ENCODE results near the gene PBLD.
"Not testable (repeated sequence)": the region's sequence is repeated elsewhere in the genome, so short reads cannot be mapped to it uniquely, and the experiment has no call there.

Gene PBLD

DNA sequence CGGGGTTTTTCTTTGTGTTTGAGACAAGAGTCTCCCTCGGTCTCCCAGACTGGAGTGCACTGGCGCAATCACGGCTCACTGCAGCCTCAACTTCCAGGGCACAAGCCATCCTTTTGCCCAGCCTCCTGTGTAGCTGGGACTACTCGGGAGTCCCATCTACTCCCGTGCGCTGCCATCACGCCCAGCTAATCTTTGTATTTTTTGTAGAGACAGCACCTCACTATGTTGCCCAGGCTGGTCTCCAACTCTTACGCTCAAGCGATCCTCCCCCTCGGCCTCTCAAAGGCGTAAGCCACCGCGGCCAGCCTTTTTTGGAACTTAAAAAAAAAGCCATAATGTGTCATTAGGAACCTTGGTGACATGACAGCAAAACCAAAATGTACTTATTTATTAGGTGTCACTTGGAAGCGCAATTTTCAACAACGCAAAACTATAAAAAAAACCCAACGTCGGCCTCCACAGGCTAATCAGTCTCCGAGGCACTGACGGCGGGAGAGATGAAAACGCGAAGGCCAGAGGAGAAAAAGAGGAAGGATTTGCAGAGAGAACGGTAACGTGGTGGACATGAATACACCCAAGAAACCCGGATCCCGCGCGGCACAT lies 1.8 kb downstream of the PBLD start:
- DNase-seq, result peak; percentile 77

DNA sequence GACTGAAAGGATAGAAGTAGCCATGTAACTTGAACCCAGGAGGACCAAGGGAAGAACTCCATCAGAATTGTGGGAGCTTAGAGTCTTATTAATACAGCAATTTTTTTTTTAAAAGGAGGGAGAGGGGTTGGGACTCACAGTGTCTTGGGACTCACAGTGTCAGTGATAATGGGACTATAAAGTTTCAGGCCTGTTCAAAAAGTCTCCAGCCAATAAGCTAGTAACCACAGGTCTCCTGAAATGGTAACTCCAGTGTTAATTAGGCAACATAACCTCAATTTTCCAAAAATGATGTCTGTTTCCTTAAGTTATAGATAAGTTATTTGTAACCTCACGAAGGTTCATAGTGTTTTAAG lies 3.2 kb downstream of the PBLD start:
- DNase-seq, result no peak

DNA sequence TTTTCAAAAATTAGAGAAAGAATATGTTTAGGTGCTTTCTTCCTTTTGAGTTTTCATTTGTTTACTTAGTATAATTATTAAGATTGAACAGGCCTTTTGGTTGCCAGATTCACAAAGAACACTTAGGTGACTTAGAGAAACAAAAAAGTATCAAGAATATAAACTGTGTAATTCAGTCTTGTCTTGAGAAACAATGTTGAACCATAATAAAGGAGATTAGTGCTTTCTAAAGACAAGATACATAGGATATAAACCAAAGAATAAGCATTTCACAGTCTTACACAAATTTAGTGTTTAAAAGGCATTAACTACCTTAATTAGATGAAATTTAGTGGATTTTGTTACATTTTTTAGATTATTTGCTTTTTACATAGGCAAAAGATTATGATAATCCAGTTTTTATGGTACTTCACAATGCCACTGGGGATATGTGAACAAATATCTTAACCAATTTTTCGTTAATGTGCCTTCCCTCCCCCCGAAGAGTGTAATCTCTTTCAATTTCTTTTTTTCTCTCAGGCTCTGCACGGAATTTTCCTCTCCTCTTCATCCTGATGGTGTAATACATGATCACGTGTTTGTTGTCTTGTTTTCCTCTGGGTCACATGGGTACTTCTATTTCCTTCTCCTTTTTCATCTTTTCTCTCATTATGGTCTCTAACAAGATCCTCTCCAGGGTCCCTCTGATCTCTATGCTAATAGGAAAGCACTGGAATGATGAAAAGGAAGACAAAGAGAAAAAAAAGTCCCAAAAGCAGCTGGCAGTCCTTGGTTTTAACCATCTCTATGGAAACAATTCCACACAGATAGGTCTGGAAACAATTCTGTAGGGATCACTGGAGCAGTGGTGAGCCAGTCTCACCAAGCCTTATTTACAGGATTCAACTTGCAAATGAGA lies 4.6 kb downstream of the PBLD start:
- DNase-seq, result peak; percentile 85

DNA sequence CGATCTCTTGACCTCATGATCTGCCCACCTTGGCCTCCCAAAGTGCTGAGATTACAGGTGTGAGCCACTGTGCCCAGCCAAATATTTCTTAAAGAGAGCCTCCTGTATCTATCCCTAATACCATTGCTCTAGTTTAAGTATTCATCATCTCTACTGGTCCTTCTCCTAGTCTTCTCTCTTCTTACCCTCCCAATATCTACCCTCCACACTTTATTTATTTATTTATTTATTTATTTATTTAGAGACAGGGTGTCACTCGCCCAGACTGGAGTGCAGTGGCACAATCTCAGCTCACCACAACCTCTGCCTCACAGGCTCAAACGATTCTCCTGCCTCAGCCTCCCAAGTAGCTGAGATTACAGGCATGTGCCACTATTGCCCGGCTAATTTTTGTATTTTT lies 8.3 kb downstream of the PBLD start:
- not testable (repeated sequence) for DNase-seq

DNA sequence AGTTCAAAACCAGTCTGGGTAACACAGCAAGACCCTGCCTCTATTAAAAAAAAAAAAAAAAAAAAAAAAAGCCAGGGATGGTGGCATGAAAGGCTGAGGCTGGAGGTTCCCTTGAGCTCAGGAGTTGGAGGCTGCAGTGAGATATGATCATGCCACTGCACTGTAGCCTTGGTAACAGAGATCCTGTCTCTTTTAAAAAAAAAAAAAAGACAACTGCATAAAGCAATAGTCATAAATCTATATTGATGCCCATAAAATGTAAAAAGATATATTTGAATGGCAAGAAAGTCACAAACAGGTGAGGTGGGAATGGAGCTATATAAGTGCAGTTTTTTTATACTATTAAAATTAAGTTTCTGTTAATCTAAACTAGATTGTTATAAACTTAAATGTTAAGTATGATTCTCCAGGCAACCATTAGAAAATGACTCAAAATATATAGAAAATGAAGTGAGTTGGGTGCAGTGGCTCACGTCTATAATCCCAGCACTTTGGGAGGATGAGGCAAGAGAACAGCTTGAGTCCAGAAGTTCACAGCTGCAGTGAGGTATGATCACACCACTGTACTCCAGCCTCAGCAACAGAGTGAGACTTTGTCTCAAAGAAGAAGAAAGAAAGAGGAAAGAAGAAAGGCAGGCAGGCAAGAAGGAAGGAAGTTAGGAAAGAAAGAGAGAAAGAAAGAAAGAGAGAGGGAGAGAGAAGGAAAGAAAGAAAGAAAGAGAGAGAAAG lies 14.2 kb downstream of the PBLD start:
- no peak for DNase-seq

DNA sequence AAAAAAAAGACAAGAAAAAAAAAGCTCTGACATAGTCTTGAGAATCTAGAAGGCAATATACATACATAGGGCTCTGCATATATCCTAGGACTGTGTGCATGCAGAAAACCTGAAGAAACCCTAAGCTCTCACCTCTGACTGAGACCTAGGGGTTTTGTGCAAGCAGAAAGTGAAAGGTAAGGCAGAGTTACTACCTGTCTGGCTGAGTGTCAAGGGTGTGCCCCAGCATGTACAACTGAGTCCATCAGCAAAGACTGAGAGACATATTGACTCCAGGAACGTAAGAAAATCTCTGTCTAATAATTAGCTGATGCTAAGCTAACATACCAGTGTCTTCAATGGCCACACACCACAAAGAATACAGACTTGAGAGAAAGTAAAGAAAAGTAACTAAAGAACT lies 17.1 kb downstream of the PBLD start:
- no peak for DNase-seq

DNA sequence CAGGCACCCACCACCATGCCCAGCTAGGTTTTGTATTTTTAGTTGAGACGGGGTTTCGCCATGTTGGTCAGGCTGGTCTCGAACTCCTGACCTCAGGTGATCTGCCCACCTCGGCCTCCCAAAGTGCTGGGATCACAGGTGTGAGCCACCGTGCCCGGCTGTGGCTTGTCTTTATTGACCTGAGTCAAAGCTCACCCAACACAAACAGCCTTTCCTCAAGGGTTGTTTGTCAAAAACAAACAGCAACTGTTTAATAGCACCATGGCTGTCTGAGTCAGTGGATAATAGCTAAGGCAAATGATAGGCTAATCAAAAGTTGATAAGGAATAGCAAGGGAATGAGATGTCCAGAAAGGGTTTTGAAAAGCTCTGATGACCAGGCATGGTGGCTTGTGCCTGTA lies 17.8 kb downstream of the PBLD start:
- not testable (repeated sequence) for DNase-seq

DNA sequence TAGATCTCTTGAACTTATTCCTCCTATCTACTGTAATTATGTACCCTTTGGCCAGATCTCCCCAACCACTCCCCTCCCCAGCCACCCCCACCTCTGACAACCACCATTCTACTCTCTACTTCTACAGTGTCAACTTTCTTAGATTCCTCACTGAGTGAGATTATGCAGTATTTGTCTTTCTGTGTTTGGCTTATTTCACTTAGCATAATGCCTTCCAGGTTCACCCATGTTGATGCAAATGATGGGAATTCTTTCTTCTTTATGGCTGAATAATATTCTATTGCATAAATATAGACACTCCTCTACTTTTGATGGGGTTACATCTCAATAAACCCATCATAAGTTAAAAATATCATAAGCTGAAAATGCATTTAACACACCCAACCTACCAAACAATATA lies 22.2 kb downstream of the PBLD start:
- no peak for DNase-seq

DNA sequence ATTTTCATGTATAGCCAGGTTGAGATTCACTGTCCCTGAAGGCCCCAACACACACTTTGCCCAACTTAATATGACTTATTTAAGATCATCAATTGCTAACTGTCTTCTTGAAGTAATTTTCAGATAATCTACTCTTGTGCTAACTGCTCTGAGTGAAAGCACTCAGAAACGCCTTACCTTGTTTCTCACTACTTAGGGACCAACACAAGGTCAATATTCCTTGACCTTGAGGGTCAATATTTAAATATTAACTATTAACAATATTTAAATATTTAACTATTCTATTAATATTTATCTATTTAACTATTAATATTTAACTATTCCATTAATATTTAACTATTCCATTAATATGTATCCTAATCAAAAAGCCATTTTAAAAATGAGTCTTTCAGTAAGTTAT lies 26.9 kb downstream of the PBLD start:
- no peak for DNase-seq

DNA sequence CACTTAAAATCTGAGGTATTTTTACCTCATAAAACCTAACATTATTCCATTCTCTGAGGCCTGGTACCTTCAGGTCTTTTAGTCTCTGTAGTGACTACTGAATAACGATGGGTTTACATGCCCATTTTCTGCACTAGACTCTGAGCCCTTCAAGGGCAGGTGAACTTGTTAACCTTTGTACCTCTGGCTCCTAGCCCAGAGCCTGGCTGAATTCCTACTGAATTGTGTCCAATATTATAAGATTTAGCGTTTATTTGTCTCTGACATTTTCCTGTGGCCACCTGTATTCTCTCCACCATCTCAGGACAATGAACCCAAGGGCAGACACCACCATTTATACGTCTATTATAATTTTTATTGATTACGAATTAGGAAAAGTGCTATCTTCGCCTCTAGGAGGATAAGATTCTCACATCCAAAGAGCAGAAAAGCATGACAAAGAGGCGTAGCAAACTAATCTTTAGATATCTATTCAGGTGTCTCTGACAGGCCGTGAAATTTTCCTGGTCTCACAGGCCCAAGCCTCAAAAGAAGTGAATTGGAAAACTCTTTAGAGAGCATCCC lies 28.8 kb downstream of the PBLD start:
- no peak for DNase-seq

DNA sequence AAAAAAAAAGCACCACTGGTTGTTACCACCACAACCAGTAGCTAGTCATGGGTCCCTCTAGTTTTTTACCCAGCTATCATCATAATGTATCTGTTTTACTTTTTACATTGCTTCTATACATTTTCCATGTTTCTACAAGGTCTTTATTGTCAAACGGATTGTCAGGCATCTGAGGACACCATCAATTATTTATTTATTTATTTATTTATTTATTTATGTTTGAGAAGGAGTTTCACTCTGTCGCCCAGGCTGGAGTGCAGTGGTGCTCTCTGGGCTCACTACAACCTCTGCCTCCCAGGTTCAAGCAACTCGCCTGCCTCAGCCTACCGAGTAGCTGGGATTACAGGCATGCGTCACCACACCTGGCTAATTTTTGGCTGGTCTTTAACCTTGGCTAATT lies 29.9 kb downstream of the PBLD start:
- no peak for DNase-seq

DNA sequence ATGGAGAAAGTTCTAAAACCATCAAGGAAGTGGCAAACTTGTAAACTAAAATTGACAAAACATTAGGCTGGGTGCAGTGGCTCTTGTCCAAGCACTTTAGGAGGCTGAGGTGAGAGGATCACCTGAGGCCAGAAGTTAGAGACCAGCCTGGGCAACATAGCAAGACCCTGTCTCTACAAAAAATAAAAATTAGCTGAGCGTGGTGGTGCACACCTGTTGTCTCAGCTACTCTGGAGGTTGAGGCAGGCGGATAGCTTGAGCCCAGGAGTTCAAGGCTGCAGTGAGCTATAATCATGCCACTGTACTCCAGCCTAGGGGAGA lies 30.3 kb downstream of the PBLD start:
- DNase-seq, result no peak

DNA sequence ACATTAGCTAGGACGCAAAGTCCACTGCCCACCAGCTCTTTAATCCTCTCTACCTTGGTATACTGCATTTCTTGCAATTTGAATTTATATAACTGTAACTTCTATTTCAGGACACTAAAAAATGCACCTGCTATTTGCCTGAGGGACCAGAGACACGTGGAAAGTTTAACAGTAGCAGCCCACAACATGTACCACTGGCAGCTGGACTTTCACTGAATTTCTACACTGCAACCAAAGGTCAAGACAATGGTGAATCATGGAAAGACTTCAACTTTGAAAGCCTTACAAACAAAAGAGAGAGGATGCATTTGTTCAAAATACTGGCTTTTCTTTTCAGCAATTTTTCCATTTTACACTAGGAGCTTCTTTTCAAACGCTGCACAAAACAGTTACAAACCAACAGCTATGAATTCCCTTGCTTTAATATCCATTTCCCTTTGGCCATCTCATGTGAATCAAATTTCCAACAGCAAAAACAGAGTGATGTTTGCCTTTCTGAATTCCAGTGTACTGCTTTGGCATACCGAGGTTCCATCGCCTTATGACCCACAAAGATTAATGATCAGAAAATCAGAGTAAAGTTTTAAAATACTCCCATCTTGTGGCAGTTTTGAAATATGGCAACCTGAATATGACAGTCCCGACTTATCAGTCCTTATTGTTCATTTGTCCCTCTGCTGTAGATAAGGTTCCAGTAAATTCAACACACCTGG lies 30.8 kb downstream of the PBLD start:
- DNase-seq, result peak; percentile 35

DNA sequence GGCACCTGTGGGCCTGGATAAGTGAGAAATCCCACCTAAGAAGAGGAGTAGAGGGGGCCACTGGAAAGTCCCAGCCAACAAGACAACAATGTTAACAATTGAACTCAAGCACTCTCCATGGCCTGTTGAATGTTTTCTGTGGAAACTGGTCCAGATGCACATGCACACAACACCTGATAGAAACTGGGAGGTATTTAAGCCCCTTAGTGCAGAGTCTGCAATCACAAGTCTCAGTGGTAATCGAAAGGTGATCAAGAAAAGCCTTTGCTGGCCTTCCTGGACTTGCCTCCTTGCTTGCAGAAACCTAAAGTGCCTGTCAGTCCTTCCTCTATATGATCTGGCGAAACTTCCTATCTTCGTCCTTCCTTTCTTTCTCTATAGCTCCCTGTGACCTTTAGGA lies 31.4 kb downstream of the PBLD start:
- no peak for DNase-seq

DNA sequence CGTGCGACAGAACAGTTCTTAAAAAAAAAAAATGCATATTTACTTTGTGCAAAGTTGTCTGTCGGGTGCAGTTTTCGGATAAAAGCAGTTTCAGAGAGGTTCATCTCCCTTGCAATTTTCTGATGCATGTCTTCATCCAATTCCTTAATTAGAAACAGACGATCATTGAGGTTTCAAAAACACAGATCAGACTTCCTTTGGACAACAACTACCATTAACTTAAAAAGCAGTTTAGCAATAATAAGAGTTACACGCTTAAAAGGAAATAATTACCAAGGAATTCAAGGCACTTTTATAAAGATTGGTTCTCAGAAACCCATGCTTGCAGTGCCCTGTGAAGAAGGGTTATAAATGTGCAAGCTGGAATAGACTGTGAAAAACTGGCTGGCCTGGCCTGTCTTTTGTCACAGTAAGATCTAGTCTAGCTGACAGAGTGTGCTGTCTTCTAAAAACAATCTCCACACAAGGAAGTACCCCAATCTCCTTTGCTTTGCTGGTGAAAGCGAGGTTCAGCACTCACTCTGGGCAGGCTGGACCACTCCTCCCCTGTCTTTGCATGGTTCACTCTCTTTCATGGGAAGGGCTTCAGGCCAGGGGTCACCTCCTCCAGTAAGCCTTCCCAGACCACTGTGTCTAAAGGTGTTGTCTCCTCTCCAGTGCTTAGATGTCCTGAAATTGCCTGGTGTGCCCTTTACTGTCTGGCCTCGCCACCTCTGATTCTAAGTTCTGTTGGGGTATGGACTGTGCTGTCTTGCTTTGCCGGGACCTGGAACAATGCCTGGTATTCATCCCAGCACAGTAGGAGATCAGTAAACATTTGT lies 35.7 kb downstream of the PBLD start:
- no peak for DNase-seq

DNA sequence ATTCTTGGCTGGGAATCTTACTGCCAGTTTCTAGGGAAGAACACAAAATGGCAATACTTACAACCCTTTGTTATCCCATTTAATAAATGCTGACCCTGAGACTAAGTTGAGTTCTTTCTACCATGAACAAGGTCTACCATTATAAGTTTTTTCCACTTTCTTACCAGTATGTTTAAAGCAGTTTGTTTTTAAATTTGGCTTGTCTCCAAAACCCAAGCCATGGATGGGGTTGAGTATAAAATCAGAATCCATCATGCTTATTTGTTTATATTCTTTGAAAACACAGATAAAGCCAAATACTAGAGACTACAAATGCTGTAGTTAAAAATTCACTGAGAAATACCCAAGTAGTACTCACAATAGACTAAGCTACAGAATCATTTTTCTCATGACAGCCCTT lies 42.0 kb downstream of the PBLD start:
- no peak for DNase-seq

DNA sequence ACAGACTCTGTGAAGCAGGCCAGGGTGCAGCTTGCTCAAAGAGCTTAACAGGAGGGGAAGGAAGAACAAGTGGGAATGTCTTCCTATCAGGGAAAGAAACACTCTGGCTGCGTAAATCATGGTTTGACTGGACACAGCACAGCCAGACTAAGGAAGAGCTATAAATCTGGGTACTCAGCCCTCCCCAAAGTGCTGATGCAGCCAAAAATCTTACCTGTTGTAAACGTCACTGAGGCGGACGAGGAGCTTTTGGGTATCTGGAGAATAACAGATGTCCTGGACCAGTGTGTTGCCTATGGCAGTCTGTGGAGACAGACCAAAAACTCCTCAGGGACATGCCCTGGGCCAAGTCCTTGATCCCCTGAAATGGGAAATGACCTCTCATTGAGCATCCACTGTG lies 44.0 kb downstream of the PBLD start:
- DNase-seq, result no peak

DNA sequence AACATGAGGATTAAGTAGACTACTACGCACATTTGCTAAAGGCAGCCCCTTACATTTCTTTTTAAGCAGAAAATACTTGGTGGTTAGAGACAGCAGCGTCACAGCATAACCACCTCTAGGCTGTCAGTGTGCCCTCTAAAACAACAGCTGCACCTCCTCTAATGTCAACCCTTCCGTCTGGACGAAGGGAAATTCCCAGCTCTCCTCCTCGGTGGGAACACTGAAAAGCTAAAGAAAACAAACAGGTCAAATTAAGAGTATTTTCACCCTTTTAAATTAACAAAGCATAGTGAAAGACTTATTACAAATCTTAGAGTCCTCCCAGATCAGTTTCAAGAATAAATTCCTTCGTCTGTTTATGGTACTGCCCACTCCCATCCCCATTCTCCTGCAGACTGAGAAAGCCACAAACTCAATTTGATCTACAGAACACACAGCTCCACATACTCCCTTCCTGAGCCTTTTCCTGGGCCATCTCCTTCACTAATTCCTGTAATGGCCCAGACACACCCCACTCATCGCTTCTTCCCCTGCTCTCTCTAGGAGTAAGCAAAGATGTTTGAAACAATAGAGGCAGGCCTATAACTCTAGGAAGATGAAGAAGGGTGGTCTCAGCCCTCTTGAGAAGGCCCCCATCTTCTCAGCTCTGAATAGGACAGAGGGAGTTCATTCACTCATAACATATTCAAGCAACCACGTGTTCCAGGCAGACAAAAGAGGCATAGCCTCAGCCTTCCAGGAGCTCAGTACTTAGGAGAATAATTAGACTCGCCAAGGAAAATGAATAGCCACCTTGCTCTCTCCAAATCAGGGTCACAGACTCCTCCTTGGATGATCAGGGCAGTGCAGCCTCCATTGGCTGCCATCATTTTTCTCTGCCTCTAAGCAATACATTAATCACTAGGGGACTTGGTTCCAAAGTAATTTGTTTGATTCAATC lies 48.4 kb downstream of the PBLD start:
- no peak for DNase-seq

DNA sequence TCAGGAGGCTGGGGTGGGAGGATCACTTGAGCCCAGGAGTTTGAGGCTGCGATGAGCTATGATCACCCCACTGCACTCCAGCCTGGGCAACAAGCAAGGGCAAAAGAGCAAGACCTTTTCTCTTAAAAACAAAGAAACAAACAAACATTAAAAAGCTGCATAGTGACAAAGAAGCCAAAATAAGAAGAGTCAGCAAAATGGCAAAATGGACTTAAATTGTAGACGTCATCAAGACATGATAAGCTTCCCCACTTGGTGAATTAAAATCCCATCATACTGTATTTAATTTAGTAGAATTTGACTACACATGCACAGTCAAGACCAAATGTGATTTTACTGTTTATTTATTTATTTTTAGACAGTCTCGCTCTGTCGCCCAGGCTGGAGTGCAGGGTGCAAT lies 52.0 kb downstream of the PBLD start:
- DNase-seq, result no peak

DNA sequence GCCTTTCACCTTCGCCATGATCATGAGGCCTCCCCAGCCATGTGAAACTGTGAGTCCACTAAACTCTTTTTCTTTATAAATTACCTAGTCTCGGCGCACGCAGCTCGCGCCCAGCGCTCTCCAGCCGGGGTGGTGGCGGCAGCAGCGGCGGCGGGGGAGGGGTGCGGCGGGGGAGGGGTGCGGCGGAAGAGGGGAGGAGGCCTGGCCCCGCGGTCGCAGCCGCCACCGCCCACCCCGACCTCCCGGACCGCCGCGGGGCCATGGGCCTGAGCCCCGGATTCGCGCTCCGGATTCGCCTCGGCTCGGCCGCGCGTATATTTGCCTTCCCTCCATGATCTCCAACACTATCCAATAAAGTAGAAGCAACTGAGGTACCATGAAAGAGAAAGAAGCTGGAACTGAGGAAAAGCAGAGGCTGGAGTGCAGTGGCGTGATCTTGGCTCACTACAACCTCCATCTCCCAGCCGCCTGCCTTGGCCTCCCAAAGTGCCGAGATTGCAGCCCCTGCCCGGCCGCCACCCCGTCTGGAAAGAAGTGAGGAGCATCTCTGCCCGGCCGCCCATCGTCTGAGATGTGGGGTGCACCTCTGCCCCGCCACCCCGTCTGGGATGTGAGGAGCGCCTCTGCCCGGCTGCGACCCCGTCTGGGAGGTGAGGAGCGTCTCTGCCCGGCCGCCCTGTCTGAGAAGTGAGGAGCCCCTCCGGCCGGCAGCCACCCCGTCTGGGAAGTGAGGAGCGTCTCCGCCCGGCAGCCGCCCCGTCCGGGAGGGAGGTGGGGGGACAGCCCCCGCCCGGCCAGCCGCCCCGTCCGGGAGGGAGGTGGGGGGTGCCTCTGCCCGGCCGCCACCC lies 53.6 kb downstream of the PBLD start:
- DNase-seq, result not testable (repeated sequence)
